WERI-Rb-1 (cell line): ENCODE measurements around the gene FAM193A.
A peak's percentile ranks its signal among the peaks of the same experiment; 100 is the strongest.

Experiments used
- DNase-seq: peaks from one replicate; pipeline ENCODE4 v3.0.0-alpha.2; 2020
- H3K27ac ChIP-seq: fragments of 250-450 bp; sonication (Bioruptor Pico); 2 replicates; pipeline ENCODE4 v1.5.1; 2020; ENCODE audit warnings: mild to moderate bottlenecking, moderate library complexity
- H3K27me3 ChIP-seq: fragments of 250-450 bp; sonication (Bioruptor Pico); 2 replicates; pipeline ENCODE4 v1.5.1; 2021; ENCODE audit warnings: mild to moderate bottlenecking, low read depth, moderate library complexity; ENCODE audit not compliant: insufficient read depth, severe bottlenecking
- H3K36me3 ChIP-seq: fragments of 250-450 bp; sonication (Bioruptor Pico); 2 replicates; pipeline ENCODE4 v1.5.1; 2020; ENCODE audit warnings: mild to moderate bottlenecking, moderate library complexity
- H3K4me3 ChIP-seq: 2 replicates; pipeline ENCODE4 v1.5.1; 2011; ENCODE audit warnings: low read depth, mild to moderate bottlenecking, control low read depth, low read length
- H3K9me3 ChIP-seq: fragments of 250-450 bp; sonication (Bioruptor Pico); 2 replicates; pipeline ENCODE4 v1.5.1; 2021; ENCODE audit warnings: mild to moderate bottlenecking, moderate library complexity; ENCODE audit not compliant: severe bottlenecking
- TF ChIP-seq, protein P1 (sequence below): IDR thresholded peaks from 2 replicates; pipeline ENCODE4 v1.5.1; 2011; ENCODE audit warnings: low read depth, mild to moderate bottlenecking, control low read depth, inconsistent platforms, low read length

FAM193A gene

DNA sequence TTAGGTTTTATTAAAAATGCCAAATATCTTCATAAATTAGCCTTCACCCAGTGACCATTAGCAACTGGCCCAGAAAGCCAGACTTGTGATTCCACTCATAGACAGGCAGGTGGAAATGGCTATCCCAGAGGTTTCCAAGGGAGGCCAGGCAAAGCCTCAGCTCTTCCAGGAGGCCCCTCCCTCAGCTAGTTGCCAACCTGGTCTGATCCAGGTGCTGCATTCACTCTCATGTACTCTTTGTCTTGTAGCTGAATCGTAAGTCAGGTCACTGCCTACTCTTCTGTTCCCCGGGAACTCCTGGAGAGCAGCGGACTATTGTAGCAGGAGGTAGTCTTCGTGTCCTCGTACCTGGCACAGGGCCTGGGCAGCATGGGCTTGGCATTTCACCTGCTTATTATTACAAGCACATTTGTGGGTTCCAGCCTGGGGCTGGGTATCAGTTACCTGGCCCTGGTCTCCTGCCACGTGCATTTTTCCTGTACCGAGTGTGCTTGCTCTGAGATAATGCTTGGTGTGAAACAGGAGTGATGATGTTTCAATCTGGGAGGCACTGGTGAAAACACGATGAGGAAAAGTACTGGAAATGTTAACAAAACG, 101.6 kb downstream of the FAM193A start:
- H3K27me3 ChIP-seq = no peaks in the 10 kb centered on the region
- TF ChIP-seq, protein P1, sequence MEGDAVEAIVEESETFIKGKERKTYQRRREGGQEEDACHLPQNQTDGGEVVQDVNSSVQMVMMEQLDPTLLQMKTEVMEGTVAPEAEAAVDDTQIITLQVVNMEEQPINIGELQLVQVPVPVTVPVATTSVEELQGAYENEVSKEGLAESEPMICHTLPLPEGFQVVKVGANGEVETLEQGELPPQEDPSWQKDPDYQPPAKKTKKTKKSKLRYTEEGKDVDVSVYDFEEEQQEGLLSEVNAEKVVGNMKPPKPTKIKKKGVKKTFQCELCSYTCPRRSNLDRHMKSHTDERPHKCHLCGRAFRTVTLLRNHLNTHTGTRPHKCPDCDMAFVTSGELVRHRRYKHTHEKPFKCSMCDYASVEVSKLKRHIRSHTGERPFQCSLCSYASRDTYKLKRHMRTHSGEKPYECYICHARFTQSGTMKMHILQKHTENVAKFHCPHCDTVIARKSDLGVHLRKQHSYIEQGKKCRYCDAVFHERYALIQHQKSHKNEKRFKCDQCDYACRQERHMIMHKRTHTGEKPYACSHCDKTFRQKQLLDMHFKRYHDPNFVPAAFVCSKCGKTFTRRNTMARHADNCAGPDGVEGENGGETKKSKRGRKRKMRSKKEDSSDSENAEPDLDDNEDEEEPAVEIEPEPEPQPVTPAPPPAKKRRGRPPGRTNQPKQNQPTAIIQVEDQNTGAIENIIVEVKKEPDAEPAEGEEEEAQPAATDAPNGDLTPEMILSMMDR = no peak
- no peak overlapping the region for H3K27ac ChIP-seq
- no peak for DNase-seq
- H3K36me3 ChIP-seq = peaks cover 88% of the 10 kb centered on the region
- H3K9me3 ChIP-seq = no peaks in the 10 kb centered on the region
- no peak overlapping the region for H3K4me3 ChIP-seq

DNA sequence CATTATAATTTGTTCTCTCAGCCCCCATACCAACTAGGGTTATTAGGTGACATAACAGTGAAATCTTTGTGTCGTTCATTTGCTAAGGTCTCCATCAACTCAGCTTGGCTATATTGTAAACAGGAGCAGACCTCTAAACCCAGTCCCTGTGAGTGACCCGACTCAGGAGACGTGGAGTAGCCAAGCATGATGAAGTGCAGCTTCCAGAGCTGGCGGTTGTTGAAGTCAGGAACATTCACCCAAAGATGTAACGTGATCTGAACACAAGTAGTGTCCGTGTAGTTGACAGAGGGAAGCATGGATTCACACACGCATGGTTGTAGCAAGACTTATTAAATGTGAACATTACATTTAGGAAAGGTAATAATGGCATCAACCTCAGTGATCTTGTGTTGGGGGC, 102.3 kb downstream of the FAM193A start:
- peaks cover 88% of the 10 kb centered on the region for H3K36me3 ChIP-seq
- H3K27ac ChIP-seq = no peak overlapping the region
- TF ChIP-seq, protein P1 = no peak
- no peak overlapping the region for H3K4me3 ChIP-seq
- H3K27me3 ChIP-seq = no peaks in the 10 kb centered on the region
- no peaks in the 10 kb centered on the region for H3K9me3 ChIP-seq
- no peak for DNase-seq

DNA sequence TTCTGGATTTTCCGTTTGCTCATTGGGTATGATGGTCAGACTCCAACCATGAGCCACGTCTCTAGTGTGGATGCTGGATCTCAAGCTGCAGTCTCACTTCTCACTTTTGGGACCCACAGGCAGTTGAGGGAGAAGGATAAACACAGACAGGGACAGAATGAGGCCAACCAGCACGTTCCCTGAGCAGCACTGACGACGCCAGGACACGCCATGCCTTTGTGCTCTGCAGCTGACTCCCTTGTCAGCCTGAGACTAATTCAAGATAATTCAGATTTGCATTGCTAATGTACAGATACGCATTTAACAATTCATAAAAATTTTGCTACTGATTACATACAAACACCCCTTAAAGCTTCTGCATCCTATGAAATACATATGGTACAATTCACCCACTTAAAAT, 106.5 kb downstream of the FAM193A start:
- Histone ChIP-seq H3K36me3 (peaks cover 85% of the 10 kb centered on the region), H3K9me3 (no peaks in the 10 kb centered on the region), H3K27me3 (no peaks in the 10 kb centered on the region), H3K27ac (no peak overlapping the region), H3K4me3 (no peak overlapping the region)
- TF ChIP-seq, protein P1 = no peak
- DNase-seq = no peak

DNA sequence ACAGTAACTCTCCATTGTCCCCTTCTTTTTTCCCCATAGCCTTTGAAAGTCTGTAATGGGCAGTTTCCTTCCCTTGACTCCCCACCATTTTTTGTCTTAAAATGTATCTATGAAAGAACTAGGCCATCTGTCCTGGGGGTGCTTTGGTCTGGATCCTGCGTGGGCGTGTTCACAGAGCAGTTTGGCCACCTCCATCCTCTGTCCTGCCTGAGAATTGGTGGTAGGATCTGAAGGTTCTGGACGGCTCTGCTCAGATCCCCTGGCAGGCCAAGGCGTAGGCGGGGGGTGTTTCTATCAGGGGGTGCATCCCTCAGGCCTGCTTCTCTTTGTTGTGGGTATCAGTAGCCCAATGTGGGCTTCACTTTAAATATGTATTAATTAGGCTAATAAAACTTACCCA, 107.1 kb downstream of the FAM193A start:
- no peaks in the 10 kb centered on the region for H3K27me3 ChIP-seq
- H3K36me3 ChIP-seq = peaks cover 85% of the 10 kb centered on the region
- no peak for DNase-seq
- H3K27ac ChIP-seq = no peak overlapping the region
- no peaks in the 10 kb centered on the region for H3K9me3 ChIP-seq
- TF ChIP-seq, protein P1 = no peak
- no peak overlapping the region for H3K4me3 ChIP-seq

DNA sequence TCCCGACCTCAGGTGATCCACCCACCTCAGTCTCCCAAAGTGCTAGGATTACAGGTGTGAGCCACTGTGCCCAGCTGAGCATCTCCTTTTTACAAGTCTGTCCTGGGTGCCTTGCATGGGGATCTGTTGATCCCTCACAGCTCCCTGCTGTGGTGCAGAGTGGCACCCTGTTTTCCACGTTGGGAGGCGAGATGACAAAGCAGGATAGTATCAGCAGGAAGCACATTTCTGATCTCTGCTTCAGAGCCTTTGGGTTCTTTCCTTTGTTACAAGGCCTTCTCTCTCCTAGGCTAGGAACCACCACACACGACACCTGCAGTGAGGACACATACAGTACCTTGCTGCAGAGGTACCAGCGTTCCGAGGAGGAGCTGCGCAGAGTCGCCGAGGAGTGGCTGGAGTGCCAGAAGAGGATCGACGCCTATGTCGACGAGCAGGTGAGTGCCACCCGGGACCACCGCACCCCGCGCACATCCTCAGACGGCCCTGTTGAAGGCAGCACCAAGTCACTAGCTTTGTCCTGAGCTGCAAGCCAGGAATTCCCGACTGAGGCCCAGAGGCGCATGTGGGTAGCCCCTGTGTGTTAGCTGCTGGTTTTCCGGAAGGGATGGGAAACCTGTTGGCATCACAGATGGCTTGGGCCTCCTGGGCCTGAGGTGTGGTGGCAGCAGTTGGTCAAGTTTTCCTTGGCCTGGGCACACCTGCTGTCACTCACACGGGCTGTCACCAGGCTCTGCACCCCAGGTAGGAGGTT, 110.1 kb downstream of the FAM193A start:
- Histone ChIP-seq H3K27me3 (no peaks in the 10 kb centered on the region), H3K27ac (no peak overlapping the region), H3K4me3 (no peak overlapping the region), H3K9me3 (no peaks in the 10 kb centered on the region), H3K36me3 (peaks cover 83% of the 10 kb centered on the region)
- peak; percentile 0 for DNase-seq
- TF ChIP-seq, protein P1 = no peak
